MCF 10A (cell line): Measurements from ENCODE around the gene CDC42EP3. TPM values are rescaled to one million over a fixed set of nuclear protein-coding genes. Genes with fewer than 3 reads are reported as not detected.
A peak's percentile ranks its signal among the peaks of the same experiment; 100 is the strongest.

Experiments used
- BruUV-seq: library from RNA; stranded (reverse); fragments of 400-500 nt; replicated peaks from 2 replicates; lab custom pipeline; 2021; lab: Mats Ljungman, UMichigan
- CTCF ChIA-PET: fragments of 300-600 bp; sonication (Branson Sonifier 250); formaldehyde crosslinking; extraction: SDS; loops from one replicate; lab custom pipeline; 2021; ENCODE audit warnings: antibody characterized with exemption, inconsistent platforms; lab: Yijun Ruan, JAX
- POLR2A ChIA-PET: fragments of 300-600, 350-650 bp; sonication (Branson Sonifier 250); formaldehyde crosslinking; extraction: SDS; loops from one replicate; lab custom pipeline; 2020; ENCODE audit warnings: antibody characterized with exemption, inconsistent platforms; lab: Yijun Ruan, JAX
- DNase-seq: peaks from one replicate; pipeline ENCODE4 v3.0.0-alpha.2; 2018; ENCODE audit not compliant: unreplicated experiment
- H3K27ac Mint-ChIP-seq: one replicate; pipeline ENCODE4 v1.8.0; 2022; ENCODE audit warnings: mild to moderate bottlenecking, low read depth, mixed read lengths; ENCODE audit not compliant: unreplicated experiment
- H3K27me3 Mint-ChIP-seq: one replicate; pipeline ENCODE4 v1.8.0; 2022; ENCODE audit warnings: mixed read lengths; ENCODE audit not compliant: insufficient read depth, unreplicated experiment
- H3K36me3 Mint-ChIP-seq: one replicate; pipeline ENCODE4 v1.8.0; 2022; ENCODE audit warnings: mild to moderate bottlenecking, moderate library complexity, mixed read lengths; ENCODE audit not compliant: insufficient read depth, unreplicated experiment
- H3K4me1 Mint-ChIP-seq: one replicate; pipeline ENCODE4 v1.8.0; 2022; ENCODE audit warnings: mixed read lengths; ENCODE audit not compliant: insufficient read depth, unreplicated experiment
- H3K4me3 Mint-ChIP-seq: one replicate; pipeline ENCODE4 v1.8.0; 2022; ENCODE audit warnings: mild to moderate bottlenecking, moderate library complexity, mixed read lengths; ENCODE audit not compliant: unreplicated experiment
- H3K9me3 Mint-ChIP-seq: one replicate; pipeline ENCODE4 v1.8.0; 2022; ENCODE audit warnings: mixed read lengths; ENCODE audit not compliant: unreplicated experiment
- CTCF ChIP-seq: fragments of 200-600 bp; IDR thresholded peaks from one replicate; pipeline ENCODE4 v1.8.0; 2022; ENCODE audit warnings: antibody characterized with exemption, mild to moderate bottlenecking; ENCODE audit not compliant: unreplicated experiment
- intact Hi-C: fragments of 100-400 bp; cut with micrococcal nuclease; formaldehyde crosslinking; loops from 2 replicates; pipeline ENCODE4 v1.14.1; 2022
- total RNA-seq: library from RNA; stranded (reverse); gene quantifications from 2 replicates; pipeline ENCODE4 v1.2.3, GENCODE V29; 2022

The CDC42EP3 gene
- total RNA-seq, 1 experiment from 2014 or later = 61.3 TPM

- peaks cover 11% of the 10 kb centered on the region for H3K4me1 Mint-ChIP-seq
- no peaks in the 10 kb centered on the region for H3K9me3 Mint-ChIP-seq
- no peaks in the 10 kb centered on the region for H3K27me3 Mint-ChIP-seq
- ChIA-PET POLR2A (no interaction called here), CTCF (interaction anchor here (0.5 to 0.6 kb wide), 2 partner anchors 130 to 690 kb away, joined by 3 read pairs; no protein-coding TSS in a partner anchor)
- BruUV-seq = no TSS peak
- H3K4me3 Mint-ChIP-seq = no peak overlapping the region
- H3K27ac Mint-ChIP-seq = no peak overlapping the region
- H3K36me3 Mint-ChIP-seq = no peaks in the 10 kb centered on the region
- DNase-seq = no peak
- TF ChIP-seq CTCF = no peak
- intact Hi-C loops = no loop called here
Observed at GRCh38 chr2:37616677-37617005, 54.8 kb downstream of the CDC42EP3 start.

GRCh38 chr2:37615804-37616676, 55.4 kb downstream of the CDC42EP3 start:
- intact Hi-C loops = no loop called here
- POLR2A ChIA-PET = no interaction called here
- no peak for TF ChIP-seq CTCF
- CTCF ChIA-PET = interaction anchor here (0.5 to 0.6 kb wide), 5 partner anchors 30 to 691 kb away, joined by 3 to 6 read pairs (median 3); no protein-coding TSS in a partner anchor
- no peak for DNase-seq
- peaks cover 11% of the 10 kb centered on the region for H3K4me1 Mint-ChIP-seq
- no peaks in the 10 kb centered on the region for H3K36me3 Mint-ChIP-seq
- no TSS peak for BruUV-seq
- no peaks in the 10 kb centered on the region for H3K9me3 Mint-ChIP-seq
- no peak overlapping the region for H3K4me3 Mint-ChIP-seq
- H3K27ac Mint-ChIP-seq = no peak overlapping the region
- H3K27me3 Mint-ChIP-seq = no peaks in the 10 kb centered on the region

GRCh38 chr2:37614061-37614738, 57.2 kb downstream of the CDC42EP3 start:
- intact Hi-C loops = no loop called here
- TF ChIP-seq CTCF = no peak
- POLR2A ChIA-PET = interaction anchor here (0.8 to 0.9 kb wide), 2 partner anchors 28 to 58 kb away, joined by 3 read pairs; no protein-coding TSS in a partner anchor
- BruUV-seq = no TSS peak
- Mint-ChIP-seq H3K4me3 (no peak overlapping the region), H3K27ac (no peak overlapping the region), H3K4me1 (peaks cover 11% of the 10 kb centered on the region), H3K36me3 (no peaks in the 10 kb centered on the region), H3K9me3 (no peaks in the 10 kb centered on the region), H3K27me3 (no peaks in the 10 kb centered on the region)
- peak; percentile 32 for DNase-seq
- CTCF ChIA-PET = no interaction called here

GRCh38 chr2:37612382-37612781, 59.1 kb downstream of the CDC42EP3 start:
- ChIA-PET CTCF (no interaction called here), POLR2A (interaction anchor here (1.2 kb wide), 1 partner anchor 8 kb away, joined by 3 read pairs; no protein-coding TSS in a partner anchor)
- H3K27ac Mint-ChIP-seq = no peak overlapping the region
- intact Hi-C loops = no loop called here
- no peak for TF ChIP-seq CTCF
- H3K36me3 Mint-ChIP-seq = peaks cover 7% of the 10 kb centered on the region
- DNase-seq = no peak
- H3K9me3 Mint-ChIP-seq = peaks cover 7% of the 10 kb centered on the region
- no peak overlapping the region for H3K4me3 Mint-ChIP-seq
- no peaks in the 10 kb centered on the region for H3K27me3 Mint-ChIP-seq
- no TSS peak for BruUV-seq
- H3K4me1 Mint-ChIP-seq = peaks cover 11% of the 10 kb centered on the region
